Measurements from ENCODE around the gene ST3GAL4.

Gene ST3GAL4

GRCh38 chr11:126409620-126409985 is 54.1 kb downstream of the ST3GAL4 start:
- DNase-seq = no peak

GRCh38 chr11:126410649-126411048 is 55.2 kb downstream of the ST3GAL4 start:
- DNase-seq = no peak

- no peak for DNase-seq
Observed at GRCh38 chr11:126411971-126412381, 56.5 kb downstream of the ST3GAL4 start.

GRCh38 chr11:126413426-126413825 is 57.9 kb downstream of the ST3GAL4 start:
- DNase-seq = no peak

- DNase-seq = no peak
Observed at GRCh38 chr11:126413843-126414405, 58.4 kb downstream of the ST3GAL4 start.

- no peak for DNase-seq
Observed at GRCh38 chr11:126414615-126415014, 59.1 kb downstream of the ST3GAL4 start.

- no peak for DNase-seq
Observed at GRCh38 chr11:126415128-126415527, 59.6 kb downstream of the ST3GAL4 start.

GRCh38 chr11:126415669-126416420 is 60.4 kb downstream of the ST3GAL4 start:
- no peak for DNase-seq

GRCh38 chr11:126416542-126417090 is 61.1 kb downstream of the ST3GAL4 start:
- peak; percentile 81 for DNase-seq

- DNase-seq = no peak
Observed at GRCh38 chr11:126417091-126417862, 61.8 kb downstream of the ST3GAL4 start.

GRCh38 chr11:126418887-126419286 is 63.4 kb downstream of the ST3GAL4 start:
- no peak for DNase-seq

GRCh38 chr11:126419801-126420697 is 64.6 kb downstream of the ST3GAL4 start:
- DNase-seq = no peak

- DNase-seq = no peak
Observed at GRCh38 chr11:126420698-126421256, 65.3 kb downstream of the ST3GAL4 start.

GRCh38 chr11:126421271-126421671 is 65.8 kb downstream of the ST3GAL4 start:
- no peak for DNase-seq

GRCh38 chr11:126422446-126422845 is 67.0 kb downstream of the ST3GAL4 start:
- DNase-seq = no peak

GRCh38 chr11:126423154-126423553 is 67.7 kb downstream of the ST3GAL4 start:
- no peak for DNase-seq

- no peak for DNase-seq
Observed at GRCh38 chr11:126423743-126424142, 68.3 kb downstream of the ST3GAL4 start.

GRCh38 chr11:126424471-126425039 is 69.1 kb downstream of the ST3GAL4 start:
- no peak for DNase-seq

- no peak for DNase-seq
Observed at GRCh38 chr11:126426106-126426505, 70.6 kb downstream of the ST3GAL4 start.

- DNase-seq = no peak
Observed at GRCh38 chr11:126426820-126427749, 71.6 kb downstream of the ST3GAL4 start.

Data from CD4-positive, alpha-beta T cell treated with Interleukin-6 for 4 hours (primary cell).